ENCODE results near the gene LRRC25.

The LRRC25 gene

GRCh38 chr19:18441804-18442788, 44.7 kb upstream of the LRRC25 start (continued):
- TF ChIP-seq ZNF16 (tag by site-specific recombination; IDR thresholded peaks at IDR 0.05; ENCODE audit: low read depth) (no peak), ZNF707 (tag by site-specific recombination; IDR thresholded peaks at IDR 0.05) (0 out of 2 replicates have a peak, but pooled peaks have one; percentile 19), RBAK (tag by site-specific recombination; IDR thresholded peaks at IDR 0.05) (no peak), SETDB1 (IDR thresholded peaks at IDR 0.05; ENCODE audit: insufficient read length, low read length) (no peak), ZNF449 (tag by site-specific recombination; IDR thresholded peaks at IDR 0.05) (no peak), ZNF544 (tag by site-specific recombination; IDR thresholded peaks at IDR 0.05) (no peak), ZSCAN16 (tag by site-specific recombination; IDR thresholded peaks at IDR 0.05) (no peak), ZNF621 (tag by site-specific recombination; IDR thresholded peaks at IDR 0.05) (no peak), ZNF335 (tag by site-specific recombination; conservative IDR thresholded peaks at IDR 0.05) (no peak), ZNF837 (tag by site-specific recombination; IDR thresholded peaks at IDR 0.05) (no peak), ZBTB7A (tag by site-specific recombination; IDR thresholded peaks at IDR 0.05; ENCODE audit: low read depth) (no peak), EGR2 (tag by site-specific recombination; IDR thresholded peaks at IDR 0.05; ENCODE audit: low read depth) (peak; percentile 95), ZEB2 (tag by site-specific recombination; IDR thresholded peaks at IDR 0.05) (no peak), BCL11A (tag by site-specific recombination; IDR thresholded peaks at IDR 0.05; ENCODE audit: low read depth) (peak; percentile 41; the same call in 1 of the 2 replicates), ZFP41 (tag by site-specific recombination; IDR thresholded peaks at IDR 0.05; ENCODE audit: borderline replicate concordance) (no peak), ZNF391 (tag by site-specific recombination; IDR thresholded peaks at IDR 0.05; ENCODE audit: borderline replicate concordance, low read depth) (0 out of 2 replicates have a peak, but pooled peaks have one; percentile 33), ZFHX2 (tag by site-specific recombination; conservative IDR thresholded peaks at IDR 0.05) (peak; percentile 96), ZNF138 (tag by site-specific recombination; IDR thresholded peaks at IDR 0.05; ENCODE audit: borderline replicate concordance) (no peak), ZNF585B (tag by site-specific recombination; IDR thresholded peaks at IDR 0.05) (no peak), OSR2 (tag by site-specific recombination; IDR thresholded peaks at IDR 0.05) (no peak), ZNF521 (tag by site-specific recombination; IDR thresholded peaks at IDR 0.05) (no peak), ZNF148 (tag by site-specific recombination; IDR thresholded peaks at IDR 0.05; ENCODE audit: borderline replicate concordance) (no peak), BCL11B (tag by site-specific recombination; IDR thresholded peaks at IDR 0.05; ENCODE audit: low read depth) (peak; percentile 57; the same call in 1 of the 2 replicates), ZSCAN4 (tag by site-specific recombination; IDR thresholded peaks at IDR 0.05) (peak; percentile 15; the same call in 1 of the 2 replicates), ZBTB17 (tag by site-specific recombination; IDR thresholded peaks at IDR 0.05) (no peak), GLI4 (tag by site-specific recombination; IDR thresholded peaks at IDR 0.05) (no peak), SALL2 (tag by site-specific recombination; IDR thresholded peaks at IDR 0.05; ENCODE audit: borderline replicate concordance) (no peak), ZNF623 (tag by site-specific recombination; IDR thresholded peaks at IDR 0.05) (no peak), ZNF202 (tag by site-specific recombination; IDR thresholded peaks at IDR 0.05; ENCODE audit: borderline replicate concordance) (no peak)
- TF ChIP-seq, protein P1, sequence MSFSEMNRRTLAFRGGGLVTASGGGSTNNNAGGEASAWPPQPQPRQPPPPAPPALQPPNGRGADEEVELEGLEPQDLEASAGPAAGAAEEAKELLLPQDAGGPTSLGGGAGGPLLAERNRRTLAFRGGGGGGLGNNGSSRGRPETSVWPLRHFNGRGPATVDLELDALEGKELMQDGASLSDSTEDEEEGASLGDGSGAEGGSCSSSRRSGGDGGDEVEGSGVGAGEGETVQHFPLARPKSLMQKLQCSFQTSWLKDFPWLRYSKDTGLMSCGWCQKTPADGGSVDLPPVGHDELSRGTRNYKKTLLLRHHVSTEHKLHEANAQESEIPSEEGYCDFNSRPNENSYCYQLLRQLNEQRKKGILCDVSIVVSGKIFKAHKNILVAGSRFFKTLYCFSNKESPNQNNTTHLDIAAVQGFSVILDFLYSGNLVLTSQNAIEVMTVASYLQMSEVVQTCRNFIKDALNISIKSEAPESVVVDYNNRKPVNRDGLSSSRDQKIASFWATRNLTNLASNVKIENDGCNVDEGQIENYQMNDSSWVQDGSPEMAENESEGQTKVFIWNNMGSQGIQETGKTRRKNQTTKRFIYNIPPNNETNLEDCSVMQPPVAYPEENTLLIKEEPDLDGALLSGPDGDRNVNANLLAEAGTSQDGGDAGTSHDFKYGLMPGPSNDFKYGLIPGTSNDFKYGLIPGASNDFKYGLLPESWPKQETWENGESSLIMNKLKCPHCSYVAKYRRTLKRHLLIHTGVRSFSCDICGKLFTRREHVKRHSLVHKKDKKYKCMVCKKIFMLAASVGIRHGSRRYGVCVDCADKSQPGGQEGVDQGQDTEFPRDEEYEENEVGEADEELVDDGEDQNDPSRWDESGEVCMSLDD (tag by site-specific recombination; IDR thresholded peaks at IDR 0.05): peak; percentile 39; the same call in 1 of the 2 replicates
- TF ChIP-seq, protein P2, sequence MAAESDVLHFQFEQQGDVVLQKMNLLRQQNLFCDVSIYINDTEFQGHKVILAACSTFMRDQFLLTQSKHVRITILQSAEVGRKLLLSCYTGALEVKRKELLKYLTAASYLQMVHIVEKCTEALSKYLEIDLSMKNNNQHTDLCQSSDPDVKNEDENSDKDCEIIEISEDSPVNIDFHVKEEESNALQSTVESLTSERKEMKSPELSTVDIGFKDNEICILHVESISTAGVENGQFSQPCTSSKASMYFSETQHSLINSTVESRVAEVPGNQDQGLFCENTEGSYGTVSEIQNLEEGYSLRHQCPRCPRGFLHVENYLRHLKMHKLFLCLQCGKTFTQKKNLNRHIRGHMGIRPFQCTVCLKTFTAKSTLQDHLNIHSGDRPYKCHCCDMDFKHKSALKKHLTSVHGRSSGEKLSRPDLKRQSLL (tag by site-specific recombination; IDR thresholded peaks at IDR 0.05): no peak

Measured in HEK293 (cell line).